HCT116 (cell line): Measurements from ENCODE around the gene MAP2K5.

Source experiments
- ATF3 ChIP-seq: IDR thresholded peaks from 2 replicates; pipeline ENCODE4 v1.6.1; 2012
- CBX3 ChIP-seq: IDR thresholded peaks from 2 replicates; pipeline ENCODE4 v1.6.1; 2012; ENCODE audit warnings: low read depth
- CTCF ChIP-seq, 3 experiments: fragments of 200-600 bp in 1 of 3; sonication (generic) in 1 of 3; IDR thresholded peaks in 2 of 3; conservative IDR thresholded peaks in 1 of 3; 2 replicates each; pipeline ENCODE4 v1.5.1; 2012 to 2017; ENCODE audit warnings: low read depth in 2 of 3, low read length in 2 of 3, antibody characterized with exemption in 1 of 3, borderline replicate concordance in 1 of 3, control low read depth in 1 of 3, mild to moderate bottlenecking in 1 of 3, mixed read lengths in 1 of 3, mixed run types in 1 of 3, moderate library complexity in 1 of 3; ENCODE audit not compliant: insufficient read depth in 1 of 3
- EGR1 ChIP-seq: IDR thresholded peaks from 2 replicates; pipeline ENCODE4 v1.6.1; 2012; ENCODE audit warnings: low read depth
- EZH2 ChIP-seq: fragments of 200-600 bp; sonication (generic); IDR thresholded peaks from 2 replicates; pipeline ENCODE4 v1.6.1; 2017; ENCODE audit warnings: antibody characterized with exemption, mixed run types
- EZH2phosphoT487 ChIP-seq: fragments of 200-600 bp; IDR thresholded peaks from 2 replicates; pipeline ENCODE4 v1.6.1; 2018; ENCODE audit warnings: antibody characterized with exemption, borderline replicate concordance
- FOSL1 ChIP-seq: IDR thresholded peaks from 2 replicates; pipeline ENCODE4 v1.6.1; 2012; ENCODE audit warnings: low read depth
- POLR2A ChIP-seq: IDR thresholded peaks from 2 replicates; pipeline ENCODE4 v1.7.0; 2011; ENCODE audit warnings: borderline replicate concordance; ENCODE audit not compliant: insufficient read depth, insufficient read length; ENCODE audit errors: extremely low read depth
- POLR2AphosphoS5 ChIP-seq: IDR thresholded peaks from 2 replicates; pipeline ENCODE4 v1.6.1; 2011; ENCODE audit warnings: mild to moderate bottlenecking, low read depth, low read length, moderate library complexity
- YY1 ChIP-seq: IDR thresholded peaks from 2 replicates; pipeline ENCODE4 v1.6.1; 2011; ENCODE audit warnings: low read length, low read depth, moderate library complexity, mild to moderate bottlenecking; ENCODE audit not compliant: insufficient replicate concordance; ENCODE audit errors: extremely low read depth
- TF ChIP-seq, protein P1 (sequence below): IDR thresholded peaks from 2 replicates; pipeline ENCODE4 v1.6.1; 2012; ENCODE audit warnings: low read depth

- TF ChIP-seq CTCF (IDR thresholded peaks at IDR 0.05 in 2 of 3, conservative IDR thresholded peaks at IDR 0.05 in 1 of 3; ENCODE audit: borderline replicate concordance in 1 of 3, insufficient read depth in 1 of 3, low read depth in 2 of 3, low read length in 2 of 3) (no peak), CBX3 (no peak), YY1 (no peak), POLR2A (no peak), EZH2 (no peak), EZH2phosphoT487 (no peak), EGR1 (no peak), ATF3 (no peak), POLR2AphosphoS5 (no peak), FOSL1 (no peak)
- TF ChIP-seq, protein P1, sequence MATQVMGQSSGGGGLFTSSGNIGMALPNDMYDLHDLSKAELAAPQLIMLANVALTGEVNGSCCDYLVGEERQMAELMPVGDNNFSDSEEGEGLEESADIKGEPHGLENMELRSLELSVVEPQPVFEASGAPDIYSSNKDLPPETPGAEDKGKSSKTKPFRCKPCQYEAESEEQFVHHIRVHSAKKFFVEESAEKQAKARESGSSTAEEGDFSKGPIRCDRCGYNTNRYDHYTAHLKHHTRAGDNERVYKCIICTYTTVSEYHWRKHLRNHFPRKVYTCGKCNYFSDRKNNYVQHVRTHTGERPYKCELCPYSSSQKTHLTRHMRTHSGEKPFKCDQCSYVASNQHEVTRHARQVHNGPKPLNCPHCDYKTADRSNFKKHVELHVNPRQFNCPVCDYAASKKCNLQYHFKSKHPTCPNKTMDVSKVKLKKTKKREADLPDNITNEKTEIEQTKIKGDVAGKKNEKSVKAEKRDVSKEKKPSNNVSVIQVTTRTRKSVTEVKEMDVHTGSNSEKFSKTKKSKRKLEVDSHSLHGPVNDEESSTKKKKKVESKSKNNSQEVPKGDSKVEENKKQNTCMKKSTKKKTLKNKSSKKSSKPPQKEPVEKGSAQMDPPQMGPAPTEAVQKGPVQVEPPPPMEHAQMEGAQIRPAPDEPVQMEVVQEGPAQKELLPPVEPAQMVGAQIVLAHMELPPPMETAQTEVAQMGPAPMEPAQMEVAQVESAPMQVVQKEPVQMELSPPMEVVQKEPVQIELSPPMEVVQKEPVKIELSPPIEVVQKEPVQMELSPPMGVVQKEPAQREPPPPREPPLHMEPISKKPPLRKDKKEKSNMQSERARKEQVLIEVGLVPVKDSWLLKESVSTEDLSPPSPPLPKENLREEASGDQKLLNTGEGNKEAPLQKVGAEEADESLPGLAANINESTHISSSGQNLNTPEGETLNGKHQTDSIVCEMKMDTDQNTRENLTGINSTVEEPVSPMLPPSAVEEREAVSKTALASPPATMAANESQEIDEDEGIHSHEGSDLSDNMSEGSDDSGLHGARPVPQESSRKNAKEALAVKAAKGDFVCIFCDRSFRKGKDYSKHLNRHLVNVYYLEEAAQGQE: no peak
These were observed 30.7 kb downstream of the MAP2K5 start for GRCh38 chr15:67573194-67573593.
